Tibial nerve (tissue), 4 donors: ENCODE data around the gene G3BP1. TPM values are rescaled to one million over a fixed set of nuclear protein-coding genes. Genes with fewer than 3 reads are reported as not detected.

Experiments used
- DNase-seq, 2 donors: peaks; one replicate each; pipeline ENCODE4 v3.0.0-alpha.2; 2019; ENCODE audit warnings: low spot score in 2 of 2
- H3K27ac ChIP-seq, 4 donors: fragments of 200-600 bp; sonication (generic) in 3 of 4; one replicate each; pipeline ENCODE4 v1.5.1; 2017 to 2019; ENCODE audit warnings: mild to moderate bottlenecking in 1 of 4
- H3K27me3 ChIP-seq, 2 donors: fragments of 200-600 bp; sonication (generic) in 1 of 2; one replicate each; pipeline versions ENCODE4 v1.5.1 to v1.6.0; 2017 to 2019
- H3K36me3 ChIP-seq, 3 donors: fragments of 200-600 bp; sonication (generic); one replicate each; pipeline ENCODE4 v1.5.1; 2018 to 2019
- H3K4me1 ChIP-seq, 4 donors: fragments of 200-600 bp; sonication (generic) in 3 of 4; one replicate each; pipeline ENCODE4 v1.5.1; 2017 to 2019
- H3K4me3 ChIP-seq, 4 donors: fragments of 200-600 bp; sonication (generic) in 3 of 4; one replicate each; pipeline ENCODE4 v1.5.1; 2017 to 2019; ENCODE audit warnings: mild to moderate bottlenecking in 1 of 4, moderate library complexity in 1 of 4
- H3K9me3 ChIP-seq, 4 donors: fragments of 200-600 bp; sonication (generic) in 3 of 4; one replicate each; pipeline ENCODE4 v1.5.1; 2017 to 2019
- CTCF ChIP-seq, 5 experiments: fragments of 200-600 bp in 3 of 5; fragments of 450-650 bp in 2 of 5; sonication (generic) in 3 of 5; IDR thresholded peaks; one replicate each; pipeline ENCODE4 v1.5.1; 2016 to 2019; ENCODE audit warnings: antibody characterized with exemption in 5 of 5, mild to moderate bottlenecking in 3 of 5, moderate library complexity in 2 of 5
- EP300 ChIP-seq, 2 donors: sonication (generic); formaldehyde crosslinking; IDR thresholded peaks; one replicate each; pipeline ENCODE4 v1.6.1; 2017; ENCODE audit warnings: antibody characterized with exemption in 2 of 2, mild to moderate bottlenecking in 1 of 2
- POLR2A ChIP-seq, 2 donors: fragments of 450-650 bp; IDR thresholded peaks; one replicate each; pipeline ENCODE4 v1.6.1; 2017; ENCODE audit warnings: antibody characterized with exemption in 2 of 2, mild to moderate bottlenecking in 2 of 2, moderate library complexity in 2 of 2
- WGBS, 2 donors: methylation state at CpG; one replicate each; pipeline ENCODE4 v1.1.5; 2018; 5-methylcytosine and 5-hydroxymethylcytosine counted together
- total RNA-seq, 4 donors: library from RNA; depleted of rRNA; stranded (reverse); fragments of >200 nt; gene quantifications; one replicate each; pipeline ENCODE4 v1.1.0, GENCODE V29; 2016

Gene G3BP1
- total RNA-seq, 4 donors from 2014 or later: 78.2 to 86.7 (median 84.3) TPM

GRCh38 chr5:151798674-151799073, 26.9 kb downstream of the G3BP1 start:
- no peaks in the 10 kb centered on the region for H3K9me3 ChIP-seq
- H3K4me1 ChIP-seq: peaks cover 0 to 3% (median 0%) of the 10 kb centered on the region in 4 donors
- no peak overlapping the region for H3K27ac ChIP-seq
- no peaks in the 10 kb centered on the region for H3K27me3 ChIP-seq
- peaks cover 4 to 99% (median 31%) of the 10 kb centered on the region in 3 donors for H3K36me3 ChIP-seq
- no peak for TF ChIP-seq POLR2A (IDR thresholded peaks at IDR 0.05)
- no peak for TF ChIP-seq EP300 (IDR thresholded peaks at IDR 0.05)
- no peak overlapping the region for H3K4me3 ChIP-seq
- DNase-seq: no peak
- 73 to 82% methylated on average over 3 of the region's 3 CpGs for WGBS, 2 donors

- no peak for DNase-seq
- Histone ChIP-seq H3K27ac (no peak overlapping the region), H3K9me3 (no peaks in the 10 kb centered on the region), H3K27me3 (no peaks in the 10 kb centered on the region), H3K4me1 (peaks cover 0 to 3% (median 0%) of the 10 kb centered on the region in 4 donors), H3K36me3 (peaks cover 9 to 99% (median 31%) of the 10 kb centered on the region in 3 donors), H3K4me3 (no peak overlapping the region)
- no peak for TF ChIP-seq POLR2A (IDR thresholded peaks at IDR 0.05)
- no peak for TF ChIP-seq EP300 (IDR thresholded peaks at IDR 0.05)
- no peak for TF ChIP-seq CTCF (IDR thresholded peaks at IDR 0.05)
- WGBS, 2 donors: 76 to 85% methylated on average over 3 of the region's 3 CpGs
These were observed 27.7 kb downstream of the G3BP1 start for GRCh38 chr5:151799407-151799806.

GRCh38 chr5:151800532-151800931, 28.8 kb downstream of the G3BP1 start:
- peaks cover 0 to 6% (median 2%) of the 10 kb centered on the region in 4 donors for H3K4me1 ChIP-seq
- H3K36me3 ChIP-seq: peaks cover 9 to 89% (median 25%) of the 10 kb centered on the region in 3 donors
- no peak for DNase-seq
- TF ChIP-seq CTCF (IDR thresholded peaks at IDR 0.05): no peak
- no peaks in the 10 kb centered on the region for H3K9me3 ChIP-seq
- no peaks in the 10 kb centered on the region for H3K27me3 ChIP-seq
- H3K27ac ChIP-seq: no peak overlapping the region
- H3K4me3 ChIP-seq: no peak overlapping the region
- 83 to 84% methylated on average over 2 of the region's 2 CpGs for WGBS, 2 donors

- Histone ChIP-seq H3K27ac (no peak overlapping the region), H3K4me3 (no peak overlapping the region), H3K9me3 (no peaks in the 10 kb centered on the region), H3K4me1 (peaks cover 0 to 18% (median 6%) of the 10 kb centered on the region in 4 donors), H3K27me3 (no peaks in the 10 kb centered on the region), H3K36me3 (peaks cover 5 to 55% (median 12%) of the 10 kb centered on the region in 3 donors)
- peak in 1 of 2 donors; percentile 6 for DNase-seq
- 94 to 96% methylated on average over 3 of the region's 3 CpGs for WGBS, 2 donors
- TF ChIP-seq POLR2A (IDR thresholded peaks at IDR 0.05) (no peak), CTCF (IDR thresholded peaks at IDR 0.05) (no peak), EP300 (IDR thresholded peaks at IDR 0.05) (peak in 1 of 2 donors; percentile 42)
These were observed 33.9 kb downstream of the G3BP1 start for GRCh38 chr5:151805414-151806223.

GRCh38 chr5:151808451-151809169, 36.9 kb downstream of the G3BP1 start:
- Histone ChIP-seq H3K27ac (no peak overlapping the region), H3K4me1 (peaks cover 0 to 22% (median 6%) of the 10 kb centered on the region in 4 donors), H3K4me3 (no peak overlapping the region), H3K9me3 (no peaks in the 10 kb centered on the region), H3K36me3 (peaks cover 0 to 49% (median 5%) of the 10 kb centered on the region in 3 donors), H3K27me3 (no peaks in the 10 kb centered on the region)
- TF ChIP-seq CTCF (IDR thresholded peaks at IDR 0.05) (no peak), POLR2A (IDR thresholded peaks at IDR 0.05) (no peak), EP300 (IDR thresholded peaks at IDR 0.05) (no peak)
- DNase-seq: no peak
- WGBS, 2 donors: 81 to 83% methylated on average over 4 of the region's 4 CpGs
